GM23338 (cell line): ENCODE results near the gene ABL2. TPM values are rescaled to one million over a fixed set of nuclear protein-coding genes. Genes with fewer than 3 reads are reported as not detected.

Source experiments
- JUNB ChIP-seq: IDR thresholded peaks from one replicate; pipeline ENCODE4 v1.6.1; 2016; ENCODE audit warnings: antibody characterized with exemption; ENCODE audit not compliant: unreplicated experiment
- REST ChIP-seq: IDR thresholded peaks from one replicate; pipeline ENCODE4 v1.6.1; 2018; ENCODE audit warnings: antibody characterized with exemption; ENCODE audit not compliant: unreplicated experiment
- ZNF114 ChIP-seq: fragments of 250-450 bp; sonication (Bioruptor Pico); IDR thresholded peaks from 2 replicates; pipeline ENCODE4 v1.5.0; 2020; ENCODE audit warnings: mild to moderate bottlenecking, moderate library complexity
- ZNF462 ChIP-seq: fragments of 250-450 bp; sonication (Bioruptor Pico); IDR thresholded peaks from 2 replicates; pipeline ENCODE4 v1.5.0; 2020; ENCODE audit warnings: mild to moderate bottlenecking, moderate library complexity
- polyA plus RNA-seq: library from polyadenylated mRNA; unstranded; fragments of >200 nt; fragmentation: Nextera tagmentation; extraction: Ambion mirVana; gene quantifications from 2 replicates; pipeline ENCODE4 v1.2.1, GENCODE V29; 2016
- total RNA-seq: library from RNA; depleted of rRNA; stranded (reverse); fragments of >200 nt; shearing (Covaris generic); gene quantifications from 2 replicates; pipeline ENCODE4 v1.2.3, GENCODE V29; 2014

Gene ABL2
- total and polyA plus RNA-seq, 2 experiments from 2014 or later: 5.8 to 22.7 TPM

GRCh38 chr1:179208681-179209477 lies 20.6 kb downstream of the ABL2 start (continued):
- TF ChIP-seq JUNB (no peak), ZNF114 (CRISPR knock-in tag) (no peak), REST (no peak), ZNF462 (CRISPR knock-in tag) (no peak)
